K562 (cell line): ENCODE results near the gene TTLL8. TPM values are rescaled to one million over a fixed set of nuclear protein-coding genes. Genes with fewer than 3 reads are reported as not detected.

Experiments
- ATAC-seq: fragments of 200-7000 bp; cut with Tn5 transposase; 3 replicates; pipeline ENCODE4 v1.9.1; 2020; ENCODE audit warnings: moderate library complexity
- BruUV-seq: library from RNA; stranded (reverse); fragments of 400-500 nt; replicated peaks from 2 replicates; lab custom pipeline; 2021; lab: Mats Ljungman, UMichigan
- CTCF ChIA-PET: fragments of 300-600 bp; formaldehyde crosslinking; extraction: SDS; loops from one replicate; lab custom pipeline; 2021; ENCODE audit warnings: low intra/inter-chr PET ratio; lab: Yijun Ruan, JAX
- POLR2A ChIA-PET: fragments of 300-600, 350-650 bp; sonication (Branson Sonifier 250); formaldehyde crosslinking; extraction: SDS; loops from one replicate; lab custom pipeline; 2021; ENCODE audit warnings: antibody characterized with exemption, inconsistent platforms; lab: Yijun Ruan, JAX
- DNase-seq, 4 experiments: peaks; one replicate each; pipeline versions ENCODE4 v3.0.0 to v3.0.0-alpha.2; 2011 to 2018; ENCODE audit warnings: low spot score in 3 of 4, mixed read lengths in 3 of 4; ENCODE audit errors: extremely low read depth in 1 of 4
- FAIRE-seq: peaks from 2 replicates; lab custom pipeline; 2011; peaks lifted over from hg19 to GRCh38; lab: Jason Lieb, UNC
- H2AFZ ChIP-seq: 2 replicates; pipeline ENCODE4 v1.6.0; 2011; ENCODE audit warnings: low read depth, low read length, control low read depth, inconsistent platforms
- H3K27ac ChIP-seq: fragments of 200-600 bp; 3 replicates; pipeline ENCODE4 v1.8.0; 2011; ENCODE audit warnings: low read depth, mild to moderate bottlenecking, control low read depth, inconsistent platforms, low read length, moderate library complexity, mixed read lengths; ENCODE audit errors: extremely low read depth
- H3K27me3 ChIP-seq, 2 experiments: fragments of 300-600 bp in 1 of 2; 2 replicates in 1 of 2; 3 replicates in 1 of 2; pipeline versions ENCODE4 v1.6.0 to v1.8.0; 2011; ENCODE audit warnings: inconsistent platforms in 2 of 2, low read length in 2 of 2, mild to moderate bottlenecking in 1 of 2, mixed read lengths in 1 of 2, moderate library complexity in 1 of 2; ENCODE audit not compliant: control insufficient read depth in 2 of 2, insufficient read depth in 2 of 2
- H3K36me3 ChIP-seq: fragments of 300-600 bp; 3 replicates; pipeline ENCODE4 v1.8.0; 2011; ENCODE audit warnings: mild to moderate bottlenecking, low read length, inconsistent platforms; ENCODE audit not compliant: control insufficient read depth, insufficient read depth
- H3K4me1 ChIP-seq, 2 experiments: fragments of 200-600 bp in 1 of 2; replicated peaks in 1 of 2; 2 replicates in 1 of 2; 3 replicates in 1 of 2; pipeline versions ENCODE4 v1.5.1 to v1.8.0; 2011; ENCODE audit warnings: inconsistent platforms in 2 of 2, low read length in 2 of 2, mild to moderate bottlenecking in 1 of 2, mixed read lengths in 1 of 2, moderate library complexity in 1 of 2; ENCODE audit not compliant: control insufficient read depth in 2 of 2, insufficient read depth in 2 of 2
- H3K4me2 ChIP-seq: 2 replicates; pipeline ENCODE4 v1.6.1; 2011; ENCODE audit warnings: low read length, control low read depth, inconsistent platforms, mixed read lengths; ENCODE audit not compliant: insufficient read depth
- H3K4me3 ChIP-seq: fragments of 200-600 bp; sonication (generic), shearing (Covaris generic); 2 replicates; pipeline ENCODE4 v1.5.1; 2016; ENCODE audit warnings: control low read depth, inconsistent platforms
- H3K79me2 ChIP-seq: fragments of 200-600 bp; 3 replicates; pipeline ENCODE4 v1.8.0; 2011; ENCODE audit warnings: low read length, inconsistent platforms; ENCODE audit not compliant: control insufficient read depth, insufficient read depth
- H3K9ac ChIP-seq, 2 experiments: 2 replicates each; pipeline versions ENCODE4 v1.6.0 to v1.6.1; 2011; ENCODE audit warnings: low read depth in 2 of 2, low read length in 2 of 2, control low read depth in 1 of 2, inconsistent platforms in 1 of 2, mild to moderate bottlenecking in 1 of 2, mixed read lengths in 1 of 2; ENCODE audit not compliant: insufficient read depth in 1 of 2
- H3K9me1 ChIP-seq: one replicate; pipeline ENCODE4 v1.6.0; 2011; ENCODE audit warnings: inconsistent platforms, mild to moderate bottlenecking, low read length, moderate library complexity; ENCODE audit not compliant: control insufficient read depth, insufficient read depth
- H3K9me3 ChIP-seq: replicated peaks from 2 replicates; pipeline ENCODE4 v1.5.1; 2011; ENCODE audit warnings: low read depth, low read length, inconsistent platforms; ENCODE audit not compliant: control insufficient read depth, insufficient read depth
- H4K20me1 ChIP-seq: replicated peaks from 2 replicates; pipeline ENCODE4 v1.6.1; 2011; ENCODE audit warnings: low read length, inconsistent platforms, mixed read lengths; ENCODE audit not compliant: control insufficient read depth, insufficient read depth
- ATF7 ChIP-seq: fragments of 450-650 bp; IDR thresholded peaks from 2 replicates; pipeline ENCODE4 v1.7.1; 2014; ENCODE audit warnings: mild to moderate bottlenecking, moderate library complexity
- CBFA2T3 ChIP-seq: fragments of 450-650 bp; IDR thresholded peaks from 2 replicates; pipeline ENCODE4 v1.6.1; 2017
- CXXC5 ChIP-seq: fragments of 250-450 bp; sonication (Bioruptor Pico); IDR thresholded peaks from 2 replicates; pipeline ENCODE4 v1.8.0; 2022; ENCODE audit warnings: inconsistent platforms, mild to moderate bottlenecking, moderate library complexity
- ELF2 ChIP-seq: fragments of 250-450 bp; sonication (Bioruptor Pico); IDR thresholded peaks from 2 replicates; pipeline ENCODE4 v1.5.0; 2021; ENCODE audit warnings: mild to moderate bottlenecking
- ELF4 ChIP-seq: fragments of 450-650 bp; formaldehyde crosslinking; IDR thresholded peaks from 2 replicates; pipeline ENCODE4 v1.4.0; 2022; ENCODE audit warnings: missing genetic modification characterization
- NFE2L1 ChIP-seq: fragments of 450-650 bp; IDR thresholded peaks from 2 replicates; pipeline ENCODE4 v1.6.1; 2016; ENCODE audit warnings: missing genetic modification characterization, low read depth, mild to moderate bottlenecking, missing compliant biosample characterization, moderate library complexity, borderline replicate concordance
- THRAP3 ChIP-seq: fragments of 450-650 bp; IDR thresholded peaks from 2 replicates; pipeline ENCODE4 v1.6.1; 2016; ENCODE audit warnings: mild to moderate bottlenecking, inconsistent platforms, borderline replicate concordance
- WGBS: fragments of 100-300 bp; shearing (Covaris generic); methylation state at CpG from one replicate; pipeline ENCODE4 v1.1.6; 2016; ENCODE audit warnings: low coverage, mixed read lengths; ENCODE audit not compliant: insufficient coverage; ENCODE audit errors: missing lambda C conversion rate; 5-methylcytosine and 5-hydroxymethylcytosine counted together
- in situ Hi-C: fragments of 300-500 bp; cut with MboI; formaldehyde crosslinking; loops from 4 replicates; pipeline ENCODE4 v1.15.0; 2018; ENCODE audit warnings: inconsistent platforms, mixed read lengths
- intact Hi-C: fragments of 100-400 bp; cut with micrococcal nuclease; formaldehyde crosslinking; loops from 2 replicates; pipeline ENCODE4 v1.14.2; 2022
- polyA plus RNA-seq, 8 experiments: library from polyadenylated mRNA; depleted of rRNA in 4 of 8; stranded (reverse) in 5 of 8; unstranded in 3 of 8; fragments of >200 nt; fragmentation: Nextera tagmentation in 2 of 8; fragmentation: Illumina TruSeq in 1 of 8; extraction: Ambion mirVana in 2 of 8; extraction: Trizol in 1 of 8; gene quantifications; 2 replicates each; pipeline versions ENCODE4 v1.2.1 to v1.2.3, GENCODE V29; 2011 to 2014; ENCODE audit warnings: inconsistent platforms in 1 of 8, missing spikeins in 1 of 8
- total RNA-seq, 7 experiments: library from RNA; depleted of rRNA in 6 of 7; stranded (reverse); fragments of >200 nt in 6 of 7; fragmentation: Illumina TruSeq in 2 of 7; extraction: Trizol in 2 of 7; gene quantifications; 2 replicates each; pipeline versions ENCODE4 v1.2.1 to v1.2.3, GENCODE V29; 2011 to 2021; ENCODE audit warnings: low replicate concordance in 1 of 7
- TF ChIP-seq, protein P1 (sequence below): IDR thresholded peaks from 3 replicates; pipeline ENCODE4 v1.6.1; 2011; ENCODE audit warnings: borderline replicate concordance, mild to moderate bottlenecking; ENCODE audit not compliant: insufficient read length, insufficient read depth

The TTLL8 gene
- total and polyA plus RNA-seq, 9 of the 15 experiments (the other 6 are each of a cell fraction or from before 2014, with no cell fraction given), result not detected

DNA sequence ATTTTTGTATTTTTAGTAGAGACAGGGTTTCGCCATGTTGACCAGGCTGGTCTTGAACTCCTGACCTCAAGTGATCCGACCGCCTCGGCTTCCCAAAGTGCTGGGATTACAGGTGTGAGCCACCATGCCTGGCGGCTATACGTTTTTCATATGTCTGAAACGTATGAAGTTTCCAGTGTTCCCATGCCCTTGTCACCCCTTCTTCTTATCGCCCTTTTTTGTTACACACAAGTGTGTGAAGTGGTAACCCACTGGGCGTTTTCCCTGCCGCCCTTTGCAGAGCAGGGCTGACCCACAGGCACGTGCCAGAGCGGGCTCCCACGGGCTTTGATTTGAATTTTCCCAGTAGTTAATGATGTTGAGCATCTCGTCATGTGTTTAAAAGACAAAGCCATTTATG is 80.5 kb downstream of the TTLL8 start:
- CTCF ChIA-PET, result no interaction called here
- no peak for ATAC-seq
- POLR2A ChIA-PET, result no interaction called here
- Histone ChIP-seq H3K4me3 (no peak overlapping the region), H3K4me1 (peaks cover 7 to 19% of the 10 kb centered on the region in 2 experiments; a peak in 4 of 5 replicates), H2AFZ (no peak overlapping the region), H3K9me3 (no peaks in the 10 kb centered on the region), H3K27me3 (no peaks in the 10 kb centered on the region; a peak in 1 of 5 replicates), H3K4me2 (no peak overlapping the region), H3K9me1 (no peaks in the 10 kb centered on the region), H3K36me3 (no peaks in the 10 kb centered on the region), H3K27ac (no peak overlapping the region), H3K79me2 (peaks cover 5% of the 10 kb centered on the region; the same call in 1 of the 3 replicates), H4K20me1 (no peaks in the 10 kb centered on the region), H3K9ac (no peak overlapping the region)
- TF ChIP-seq ELF4 (CRISPR knock-in tag) (no peak), ELF2 (CRISPR knock-in tag) (no peak), THRAP3 (no peak), CXXC5 (CRISPR knock-in tag) (no peak), NFE2L1 (tag) (no peak), ATF7 (no peak), CBFA2T3 (no peak)
- TF ChIP-seq, protein P1, sequence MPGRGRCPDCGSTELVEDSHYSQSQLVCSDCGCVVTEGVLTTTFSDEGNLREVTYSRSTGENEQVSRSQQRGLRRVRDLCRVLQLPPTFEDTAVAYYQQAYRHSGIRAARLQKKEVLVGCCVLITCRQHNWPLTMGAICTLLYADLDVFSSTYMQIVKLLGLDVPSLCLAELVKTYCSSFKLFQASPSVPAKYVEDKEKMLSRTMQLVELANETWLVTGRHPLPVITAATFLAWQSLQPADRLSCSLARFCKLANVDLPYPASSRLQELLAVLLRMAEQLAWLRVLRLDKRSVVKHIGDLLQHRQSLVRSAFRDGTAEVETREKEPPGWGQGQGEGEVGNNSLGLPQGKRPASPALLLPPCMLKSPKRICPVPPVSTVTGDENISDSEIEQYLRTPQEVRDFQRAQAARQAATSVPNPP, result no peak
- FAIRE-seq, result no peak
- no peak for DNase-seq
- in situ Hi-C loops (no loop called here), intact Hi-C loops (no loop called here)
- 68% methylated on average over 13 of the region's 14 CpGs for WGBS
- BruUV-seq, result no TSS peak
